ENCODE measurements around the gene WDR86.

WDR86 gene

DNA sequence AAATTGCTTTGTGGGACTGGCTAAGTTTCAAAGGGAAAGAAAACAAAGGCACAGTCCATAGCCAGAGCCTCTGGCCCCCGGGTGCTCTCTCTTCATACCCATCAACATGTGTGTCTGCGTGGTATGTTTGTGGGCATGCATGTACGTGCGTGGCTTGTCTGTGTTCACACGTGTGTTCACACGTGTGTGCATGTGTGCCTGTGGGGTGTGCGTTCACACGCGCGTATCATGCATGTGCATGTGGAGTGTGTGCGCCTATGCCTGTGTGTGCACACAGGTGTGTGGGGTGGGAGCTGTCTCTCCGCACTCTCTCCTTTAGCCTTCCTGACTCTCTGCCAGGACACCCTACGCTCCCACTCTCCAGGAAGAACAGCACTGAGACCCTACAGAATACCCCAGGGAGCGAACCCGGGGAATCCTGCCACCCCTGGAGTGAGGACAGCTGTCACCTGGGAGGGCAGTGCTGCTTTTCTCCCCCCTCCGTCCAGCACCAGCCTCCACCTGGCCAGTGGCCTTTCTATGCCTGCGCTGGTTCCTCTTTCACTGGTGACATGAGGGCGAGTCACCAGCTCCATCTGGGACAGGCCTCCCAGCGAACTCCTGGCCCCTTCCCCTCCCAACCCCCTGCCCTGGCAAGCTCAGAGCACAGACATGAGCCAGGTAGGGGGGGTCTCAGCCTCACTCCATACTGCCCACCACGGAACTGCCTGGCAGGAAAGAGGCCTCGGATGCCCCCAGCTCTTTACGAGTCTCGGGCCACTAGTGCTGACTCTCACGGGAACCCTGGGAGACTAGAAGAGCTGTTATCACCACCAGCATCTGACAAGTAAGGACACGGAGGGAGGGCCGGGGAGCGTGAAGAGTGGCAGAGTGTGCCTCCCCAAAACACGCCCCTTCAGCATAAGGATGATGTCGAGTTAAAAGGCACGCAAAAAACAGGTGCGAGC, 16.5 kb downstream of the WDR86 start:
- Histone ChIP-seq H2AFZ (ENCODE audit: low read depth, low read length) (no peak overlapping the region), H3K9me3 (ENCODE audit: control insufficient read depth, low read length) (no peaks in the 10 kb centered on the region), H2AK5ac (ENCODE audit: low read length, severe bottlenecking) (no peak overlapping the region), H2BK12ac (ENCODE audit: low read length in 2 of 2) (no peak overlapping the region), H3K27ac (ENCODE audit: low read length, poor library complexity, severe bottlenecking) (no peak overlapping the region), H3K14ac (ENCODE audit: low read length in 2 of 2) (peak overlapping the region in 1 of 2 experiments; percentile 82), H3K23ac (ENCODE audit: low read length in 2 of 2) (no peak overlapping the region), H2BK15ac (ENCODE audit: low read depth, poor library complexity, severe bottlenecking) (no peak overlapping the region), H3K4me2 (ENCODE audit: low read length, poor library complexity, severe bottlenecking) (no peak overlapping the region), H3K4me1 (ENCODE audit: control insufficient read depth, insufficient read depth, low read depth, low read length) (peaks cover 2% of the 10 kb centered on the region), H2BK120ac (ENCODE audit: low read depth, low read length) (no peak overlapping the region), H3K36me3 (ENCODE audit: control insufficient read depth in 1 of 2, insufficient read depth in 2 of 2, low read depth in 1 of 2, low read length in 2 of 2) (no peaks in the 10 kb centered on the region), H3K79me1 (replicated peaks; ENCODE audit: low read length, poor library complexity, severe bottlenecking) (no peaks in the 10 kb centered on the region), H2BK5ac (ENCODE audit: low read depth, low read length, poor library complexity, severe bottlenecking) (no peak overlapping the region), H3K27me3 (ENCODE audit: control insufficient read depth in 1 of 2, insufficient read depth in 1 of 2, low read length in 2 of 2) (peaks cover 37 to 59% of the 10 kb centered on the region in 2 experiments), H3K4ac (ENCODE audit: low read depth in 1 of 2, low read length in 2 of 2) (no peak overlapping the region), H4K8ac (ENCODE audit: low read length) (no peak overlapping the region), H4K91ac (ENCODE audit: low read length) (peak overlapping the region; percentile 67), H3K4me3 (ENCODE audit: insufficient read depth in 1 of 2, low read depth in 1 of 2, low read length in 2 of 2) (no peak overlapping the region), H3K18ac (ENCODE audit: low read depth in 1 of 2, low read length in 2 of 2) (no peak overlapping the region), H3K9ac (ENCODE audit: low read length) (no peak overlapping the region)
- WGBS: 86% methylated on average over 31 of the region's 31 CpGs
- DNase-seq: no peak

DNA sequence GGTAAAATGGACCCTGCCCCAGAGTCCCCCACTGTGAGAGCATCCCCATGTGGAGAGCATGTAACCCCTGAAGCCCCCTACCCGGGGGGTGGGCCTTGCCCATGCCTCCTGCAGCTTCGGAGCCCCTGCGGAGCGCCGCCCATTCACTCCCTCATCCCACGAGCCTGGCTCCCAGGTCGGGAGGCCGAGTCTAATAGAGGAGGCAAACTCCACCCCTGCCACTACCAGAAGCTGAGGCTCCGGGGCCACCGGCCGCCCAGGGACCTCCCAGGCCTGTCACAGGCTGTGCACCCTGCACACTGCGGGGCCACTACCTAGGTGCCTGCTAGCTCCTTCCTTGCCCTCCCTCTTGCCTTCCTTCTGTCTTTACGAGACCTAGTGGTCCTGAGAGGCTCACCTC, 17.4 kb downstream of the WDR86 start:
- H2BK120ac ChIP-seq (ENCODE audit: low read depth, low read length): no peak overlapping the region
- no peak overlapping the region for H4K91ac ChIP-seq (ENCODE audit: low read length)

DNA sequence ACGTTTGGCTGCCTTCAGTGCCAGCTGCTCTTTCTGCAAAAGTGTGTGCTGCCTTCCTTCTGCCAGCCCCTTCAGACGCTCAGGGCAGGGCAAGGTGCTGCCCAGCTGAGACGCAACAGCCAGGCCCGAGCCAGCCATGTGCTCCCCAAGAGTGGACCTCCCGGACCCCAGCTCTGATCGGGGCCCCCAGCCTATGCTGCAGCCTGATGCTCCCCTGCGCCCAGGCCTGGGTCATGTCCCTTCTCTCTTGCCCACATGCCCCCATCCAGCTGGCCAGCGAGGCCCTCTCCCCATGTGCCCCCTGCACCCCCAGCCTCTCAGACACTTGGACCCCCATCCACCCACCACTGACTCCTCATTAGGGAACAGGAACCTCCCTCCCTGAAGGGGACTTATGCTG, 17.8 kb downstream of the WDR86 start:
- Histone ChIP-seq H3K79me1 (replicated peaks; ENCODE audit: low read length, poor library complexity, severe bottlenecking) (no peaks in the 10 kb centered on the region), H2AFZ (ENCODE audit: low read depth, low read length) (no peak overlapping the region)

More for the DNA sequence above, 17.4 kb downstream of the WDR86 start:
- Histone ChIP-seq H4K8ac (ENCODE audit: low read length) (no peak overlapping the region), H3K4me1 (ENCODE audit: control insufficient read depth, insufficient read depth, low read depth, low read length) (peaks cover 2% of the 10 kb centered on the region), H2BK15ac (ENCODE audit: low read depth, poor library complexity, severe bottlenecking) (no peak overlapping the region), H3K4me2 (ENCODE audit: low read length, poor library complexity, severe bottlenecking) (no peak overlapping the region), H3K9me3 (ENCODE audit: control insufficient read depth, low read length) (no peaks in the 10 kb centered on the region), H3K9ac (ENCODE audit: low read length) (no peak overlapping the region), H2AK5ac (ENCODE audit: low read length, severe bottlenecking) (no peak overlapping the region), H2AFZ (ENCODE audit: low read depth, low read length) (no peak overlapping the region), H3K18ac (ENCODE audit: low read depth in 1 of 2, low read length in 2 of 2) (no peak overlapping the region), H3K79me1 (replicated peaks; ENCODE audit: low read length, poor library complexity, severe bottlenecking) (no peaks in the 10 kb centered on the region), H3K23ac (ENCODE audit: low read length in 2 of 2) (no peak overlapping the region), H3K36me3 (ENCODE audit: control insufficient read depth in 1 of 2, insufficient read depth in 2 of 2, low read depth in 1 of 2, low read length in 2 of 2) (no peaks in the 10 kb centered on the region), H3K4ac (ENCODE audit: low read depth in 1 of 2, low read length in 2 of 2) (no peak overlapping the region), H3K14ac (ENCODE audit: low read length in 2 of 2) (no peak overlapping the region), H3K27ac (ENCODE audit: low read length, poor library complexity, severe bottlenecking) (no peak overlapping the region), H3K4me3 (ENCODE audit: insufficient read depth in 1 of 2, low read depth in 1 of 2, low read length in 2 of 2) (no peak overlapping the region), H2BK12ac (ENCODE audit: low read length in 2 of 2) (no peak overlapping the region), H2BK5ac (ENCODE audit: low read depth, low read length, poor library complexity, severe bottlenecking) (no peak overlapping the region), H3K27me3 (ENCODE audit: control insufficient read depth in 1 of 2, insufficient read depth in 1 of 2, low read length in 2 of 2) (peaks cover 41 to 61% of the 10 kb centered on the region in 2 experiments)
- no peak for DNase-seq
- WGBS: 81% methylated on average over 13 of the region's 13 CpGs

DNA sequence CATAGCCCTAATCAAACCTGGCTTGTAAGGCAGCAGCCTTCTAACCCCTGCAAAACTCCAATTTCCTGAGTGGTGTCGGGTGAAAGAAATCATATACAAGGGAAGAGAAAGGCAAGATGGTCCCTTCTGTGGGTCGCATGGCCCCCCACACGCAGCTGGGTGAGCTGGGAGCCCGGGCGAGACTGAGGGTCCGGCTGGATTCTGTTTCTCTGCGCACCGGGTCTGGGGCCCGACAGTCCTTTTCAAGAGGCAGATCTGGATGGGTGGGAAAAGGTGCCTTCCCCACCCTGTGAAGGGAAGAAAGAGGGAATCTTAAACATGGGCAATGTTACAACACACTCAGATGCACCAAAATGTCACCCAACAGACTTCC, 18.5 kb downstream of the WDR86 start:
- Histone ChIP-seq H3K23ac (ENCODE audit: low read length in 2 of 2) (no peak overlapping the region), H3K27ac (ENCODE audit: low read length, poor library complexity, severe bottlenecking) (no peak overlapping the region), H2BK120ac (ENCODE audit: low read depth, low read length) (no peak overlapping the region), H3K4me3 (ENCODE audit: insufficient read depth in 1 of 2, low read depth in 1 of 2, low read length in 2 of 2) (no peak overlapping the region), H4K91ac (ENCODE audit: low read length) (no peak overlapping the region), H3K9ac (ENCODE audit: low read length) (no peak overlapping the region), H3K4ac (ENCODE audit: low read depth in 1 of 2, low read length in 2 of 2) (no peak overlapping the region), H3K14ac (ENCODE audit: low read length in 2 of 2) (no peak overlapping the region), H3K4me1 (ENCODE audit: control insufficient read depth, insufficient read depth, low read depth, low read length) (peaks cover 2% of the 10 kb centered on the region), H4K8ac (ENCODE audit: low read length) (no peak overlapping the region), H2BK12ac (ENCODE audit: low read length in 2 of 2) (no peak overlapping the region), H2AFZ (ENCODE audit: low read depth, low read length) (no peak overlapping the region), H3K27me3 (ENCODE audit: control insufficient read depth in 1 of 2, insufficient read depth in 1 of 2, low read length in 2 of 2) (peaks cover 49 to 68% of the 10 kb centered on the region in 2 experiments), H3K9me3 (ENCODE audit: control insufficient read depth, low read length) (no peaks in the 10 kb centered on the region), H2AK5ac (ENCODE audit: low read length, severe bottlenecking) (no peak overlapping the region), H3K18ac (ENCODE audit: low read depth in 1 of 2, low read length in 2 of 2) (no peak overlapping the region), H2BK15ac (ENCODE audit: low read depth, poor library complexity, severe bottlenecking) (no peak overlapping the region), H3K79me1 (replicated peaks; ENCODE audit: low read length, poor library complexity, severe bottlenecking) (no peaks in the 10 kb centered on the region), H2BK5ac (ENCODE audit: low read depth, low read length, poor library complexity, severe bottlenecking) (no peak overlapping the region), H3K36me3 (ENCODE audit: control insufficient read depth in 1 of 2, insufficient read depth in 2 of 2, low read depth in 1 of 2, low read length in 2 of 2) (no peaks in the 10 kb centered on the region), H3K4me2 (ENCODE audit: low read length, poor library complexity, severe bottlenecking) (no peak overlapping the region)
- DNase-seq: no peak
- WGBS: 91% methylated on average over 6 of the region's 9 CpGs

More for the DNA sequence above, 17.8 kb downstream of the WDR86 start:
- H2BK120ac ChIP-seq (ENCODE audit: low read depth, low read length): no peak overlapping the region
- H3K14ac ChIP-seq (ENCODE audit: low read length in 2 of 2): no peak overlapping the region
- no peak overlapping the region for H3K9ac ChIP-seq (ENCODE audit: low read length)
- H3K27me3 ChIP-seq (ENCODE audit: control insufficient read depth in 1 of 2, insufficient read depth in 1 of 2, low read length in 2 of 2): peaks cover 43 to 64% of the 10 kb centered on the region in 2 experiments
- no peak overlapping the region for H3K4me3 ChIP-seq (ENCODE audit: insufficient read depth in 1 of 2, low read depth in 1 of 2, low read length in 2 of 2)
- H2BK12ac ChIP-seq (ENCODE audit: low read length in 2 of 2): no peak overlapping the region
- H4K91ac ChIP-seq (ENCODE audit: low read length): no peak overlapping the region
- H2AK5ac ChIP-seq (ENCODE audit: low read length, severe bottlenecking): no peak overlapping the region
- no peak overlapping the region for H4K8ac ChIP-seq (ENCODE audit: low read length)
- no peak for DNase-seq
- no peak overlapping the region for H3K18ac ChIP-seq (ENCODE audit: low read depth in 1 of 2, low read length in 2 of 2)
- no peaks in the 10 kb centered on the region for H3K9me3 ChIP-seq (ENCODE audit: control insufficient read depth, low read length)
- no peak overlapping the region for H3K27ac ChIP-seq (ENCODE audit: low read length, poor library complexity, severe bottlenecking)
- H2BK5ac ChIP-seq (ENCODE audit: low read depth, low read length, poor library complexity, severe bottlenecking): no peak overlapping the region
- H2BK15ac ChIP-seq (ENCODE audit: low read depth, poor library complexity, severe bottlenecking): no peak overlapping the region
- 81% methylated on average over 8 of the region's 8 CpGs for WGBS
- no peak overlapping the region for H3K4me2 ChIP-seq (ENCODE audit: low read length, poor library complexity, severe bottlenecking)
- H3K36me3 ChIP-seq (ENCODE audit: control insufficient read depth in 1 of 2, insufficient read depth in 2 of 2, low read depth in 1 of 2, low read length in 2 of 2): no peaks in the 10 kb centered on the region
- H3K4ac ChIP-seq (ENCODE audit: low read depth in 1 of 2, low read length in 2 of 2): no peak overlapping the region
- H3K4me1 ChIP-seq (ENCODE audit: control insufficient read depth, insufficient read depth, low read depth, low read length): peaks cover 2% of the 10 kb centered on the region
- H3K23ac ChIP-seq (ENCODE audit: low read length in 2 of 2): no peak overlapping the region

All from mesenchymal stem cell (in vitro differentiated cells and primary cell).